Panc1 (cell line): ENCODE data around the gene ABLIM2.

Experiments
- CTCF ChIP-seq: fragments of 450-650 bp; IDR thresholded peaks from 2 replicates; pipeline ENCODE4 v1.5.1; 2017; ENCODE audit warnings: mild to moderate bottlenecking
- POLR2AphosphoS5 ChIP-seq: IDR thresholded peaks from 2 replicates; pipeline ENCODE4 v1.6.1; 2012; ENCODE audit warnings: mild to moderate bottlenecking, low read depth, low read length, moderate library complexity
- REST ChIP-seq, 2 experiments: IDR thresholded peaks; 2 replicates each; pipeline ENCODE4 v1.6.1; 2011 to 2012; ENCODE audit warnings: low read depth in 2 of 2, control low read depth in 1 of 2, low read length in 1 of 2, mild to moderate bottlenecking in 1 of 2, moderate library complexity in 1 of 2; ENCODE audit not compliant: insufficient read depth in 1 of 2
- SIN3A ChIP-seq: IDR thresholded peaks from 2 replicates; pipeline ENCODE4 v1.6.1; 2012; ENCODE audit warnings: low read depth, mild to moderate bottlenecking, low read length, moderate library complexity, borderline replicate concordance; ENCODE audit not compliant: insufficient read depth
- TCF7L2 ChIP-seq: IDR thresholded peaks from 2 replicates; pipeline ENCODE4 v1.6.1; 2011; ENCODE audit warnings: mild to moderate bottlenecking, low read depth, low read length, inconsistent platforms

GRCh38 chr4:7979652-7979968, 179.0 kb downstream of the ABLIM2 start:
- TF ChIP-seq REST (IDR thresholded peaks at IDR 0.05; ENCODE audit: insufficient read depth in 1 of 2, low read depth in 2 of 2, low read length in 1 of 2) (no peak), POLR2AphosphoS5 (no peak), CTCF (no peak), TCF7L2 (no peak), SIN3A (no peak)
